Fibroblast of peridontal ligament (primary cell): ENCODE data around the gene DCAKD.
"Not testable (repeated sequence)": the region's sequence is repeated elsewhere in the genome, so short reads cannot be mapped to it uniquely, and the experiment has no call there.

Experiments
- DNase-seq: peaks from one replicate; pipeline ENCODE4 v3.0.0-alpha.2; 2010; ENCODE audit errors: extremely low read depth

Gene DCAKD

GRCh38 chr17:45067637-45068036 is 16.2 kb upstream of the DCAKD start:
- no peak for DNase-seq

- DNase-seq, result no peak
Measured at GRCh38 chr17:45063198-45063597, 11.8 kb upstream of the DCAKD start.

- no peak for DNase-seq
Measured at GRCh38 chr17:45061606-45062205, 10.3 kb upstream of the DCAKD start.

DNA sequence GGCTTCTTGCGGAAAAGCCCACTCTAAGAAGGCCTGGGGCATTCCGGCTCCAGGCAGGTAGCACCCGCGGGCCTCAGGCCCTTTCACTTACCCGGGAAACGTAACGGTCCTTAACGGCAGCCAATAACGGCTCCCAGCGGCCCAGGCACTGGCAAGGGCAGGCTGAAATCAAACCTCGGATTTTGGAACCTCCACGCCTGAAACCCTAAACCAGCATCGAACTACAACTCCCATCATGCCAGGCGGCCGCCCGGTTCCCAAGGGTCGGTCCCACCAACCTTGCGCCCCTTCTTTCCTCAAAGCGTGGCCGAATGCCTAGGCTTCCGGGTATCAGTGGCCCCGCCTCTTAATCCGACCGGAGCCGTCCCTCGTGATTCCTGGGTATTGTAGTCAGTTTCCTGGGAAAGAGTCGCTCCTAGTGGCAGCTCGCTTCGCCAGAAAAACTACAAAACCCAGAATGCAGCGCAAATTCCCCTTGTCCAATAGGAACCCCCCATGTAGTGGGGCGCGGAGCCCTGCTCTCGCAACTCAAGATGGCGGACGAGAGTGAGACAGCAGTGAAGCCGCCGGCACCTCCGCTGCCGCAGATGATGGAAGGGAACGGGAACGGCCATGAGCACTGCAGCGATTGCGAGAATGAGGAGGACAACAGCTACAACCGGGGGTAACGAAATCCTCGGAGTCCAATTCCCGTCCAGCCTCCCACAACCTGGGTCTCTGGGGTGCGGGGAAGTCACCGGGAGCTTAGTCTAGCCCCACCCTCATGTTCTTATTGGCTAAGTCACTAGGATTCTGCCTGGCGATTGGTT is 9.6 kb upstream of the DCAKD start, which contains the start of gene NMT1:
Gene NMT1, plus strand, starts transcription at position 521 of the 809 bp plus-strand sequence. Its CDS starts 13 bp downstream, at position 534.
- peak; percentile 100 for DNase-seq

- no peak for DNase-seq
Measured at GRCh38 chr17:45060382-45060796, 9.0 kb upstream of the DCAKD start.

GRCh38 chr17:45052052-45052772 is 780 bp upstream of the DCAKD start:
- no peak for DNase-seq

GRCh38 chr17:45051720-45052051 is 254 bp upstream of the DCAKD start:
- not testable (repeated sequence) for DNase-seq

DNA sequence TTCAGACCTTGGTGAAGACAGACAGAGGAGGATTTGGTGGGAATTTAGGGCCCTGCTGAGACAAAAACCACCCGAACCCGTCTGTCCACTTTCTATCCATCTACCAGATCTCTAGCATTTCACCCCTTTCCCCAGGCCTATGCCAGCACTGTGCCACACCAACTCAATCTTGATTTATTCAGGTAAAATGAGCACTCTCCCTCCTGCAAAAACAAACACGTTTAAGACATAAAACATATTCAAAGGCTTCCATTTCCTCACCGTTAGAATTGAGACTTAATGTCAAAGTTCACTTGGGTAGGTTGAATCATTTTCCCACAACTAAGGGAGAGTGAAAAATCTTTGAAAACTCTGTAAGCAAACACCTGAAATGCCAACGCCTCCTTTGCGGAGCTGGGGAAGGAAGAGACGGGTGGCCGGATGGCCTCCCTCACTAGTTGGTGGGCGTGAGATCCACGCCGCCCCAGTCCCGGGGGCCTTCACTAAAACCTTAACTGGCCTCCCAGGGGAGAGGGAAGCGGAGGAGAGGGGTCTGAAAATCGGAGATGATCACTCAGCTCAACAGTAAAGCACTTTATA is 862 bp downstream of the DCAKD start:
- peak; percentile 22 for DNase-seq

- DNase-seq, result no peak
Measured at GRCh38 chr17:45048795-45049563, 2.5 kb downstream of the DCAKD start.

GRCh38 chr17:45046537-45047125 is 4.8 kb downstream of the DCAKD start:
- no peak for DNase-seq

DNA sequence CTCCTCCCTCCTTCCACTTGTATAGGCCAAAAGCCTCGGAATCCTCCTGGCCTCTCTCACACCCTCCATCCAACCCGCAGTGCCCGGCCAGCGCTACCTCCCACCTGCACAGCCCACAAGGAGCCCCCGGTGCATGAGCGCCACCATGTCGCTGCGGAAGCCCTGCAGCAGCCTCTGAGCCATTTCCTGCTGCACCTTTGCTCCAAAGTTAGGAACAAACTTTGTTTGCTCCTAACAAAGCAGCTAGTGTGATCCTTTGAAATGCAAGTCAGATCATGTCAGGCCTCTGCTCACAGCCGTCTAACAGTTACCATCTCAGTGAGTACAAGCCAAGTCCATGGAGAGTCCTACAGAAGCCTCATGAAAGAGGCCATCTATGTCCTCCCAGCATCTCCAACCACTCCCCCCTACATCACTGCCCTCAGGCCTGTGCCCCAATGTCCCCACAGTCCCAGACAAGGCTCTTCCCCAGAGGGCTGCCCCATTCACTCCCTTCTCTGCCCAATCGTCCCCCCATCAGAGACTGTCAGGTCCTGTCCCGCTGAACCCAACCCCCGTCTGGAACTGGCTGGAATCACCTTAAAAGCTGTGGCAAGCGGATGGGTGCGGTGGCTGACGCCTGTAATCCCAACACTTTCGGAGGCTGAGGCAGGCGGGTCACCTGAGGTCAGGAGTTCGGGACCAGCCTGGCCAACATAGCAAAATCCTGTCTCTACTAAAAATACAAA is 7.5 kb downstream of the DCAKD start:
- no peak for DNase-seq

GRCh38 chr17:45042346-45043120 is 8.9 kb downstream of the DCAKD start:
- DNase-seq, result no peak

- no peak for DNase-seq
Measured at GRCh38 chr17:45040459-45040858, 11.0 kb downstream of the DCAKD start.

GRCh38 chr17:45038728-45039634 is 12.5 kb downstream of the DCAKD start:
- DNase-seq, result no peak

DNA sequence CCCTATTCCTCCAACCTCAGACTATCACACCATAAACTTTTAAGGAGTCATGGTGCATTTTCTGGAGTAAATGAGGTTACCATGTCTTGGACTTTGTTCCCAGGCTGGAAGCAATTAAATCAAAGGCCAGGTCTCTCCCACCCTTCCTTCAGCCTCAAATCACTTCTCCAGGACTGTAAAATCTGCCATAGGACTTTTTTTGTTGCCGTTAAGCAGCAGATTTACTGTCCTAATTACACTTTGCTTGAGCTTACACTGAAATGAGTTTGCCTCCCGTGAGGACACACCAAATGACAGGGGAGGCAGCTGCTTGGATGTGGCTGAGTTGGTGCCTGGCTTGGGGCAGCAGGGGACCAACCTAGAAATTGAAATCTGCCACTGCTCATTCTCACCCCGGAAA is 14.7 kb downstream of the DCAKD start:
- no peak for DNase-seq

GRCh38 chr17:45035848-45036247 is 15.6 kb downstream of the DCAKD start:
- DNase-seq, result no peak

- no peak for DNase-seq
Measured at GRCh38 chr17:45034599-45034998, 16.8 kb downstream of the DCAKD start.

GRCh38 chr17:45032174-45032541 is 19.3 kb downstream of the DCAKD start:
- DNase-seq, result no peak
